GM21528 (cell line): ENCODE results near the gene TRAFD1.
A peak's percentile ranks its signal among the peaks of the same experiment; 100 is the strongest.
"Not testable (repeated sequence)": the region's sequence is repeated elsewhere in the genome, so short reads cannot be mapped to it uniquely, and the experiment has no call there.

Experiments
- ATAC-seq: cut with Tn5 transposase; IDR thresholded peaks from one replicate; pipeline ENCODE4 v1.9.1; 2021; ENCODE audit warnings: mild to moderate bottlenecking, moderate library complexity; ENCODE audit not compliant: unreplicated experiment, low FRiP score

TRAFD1 gene, protein sequence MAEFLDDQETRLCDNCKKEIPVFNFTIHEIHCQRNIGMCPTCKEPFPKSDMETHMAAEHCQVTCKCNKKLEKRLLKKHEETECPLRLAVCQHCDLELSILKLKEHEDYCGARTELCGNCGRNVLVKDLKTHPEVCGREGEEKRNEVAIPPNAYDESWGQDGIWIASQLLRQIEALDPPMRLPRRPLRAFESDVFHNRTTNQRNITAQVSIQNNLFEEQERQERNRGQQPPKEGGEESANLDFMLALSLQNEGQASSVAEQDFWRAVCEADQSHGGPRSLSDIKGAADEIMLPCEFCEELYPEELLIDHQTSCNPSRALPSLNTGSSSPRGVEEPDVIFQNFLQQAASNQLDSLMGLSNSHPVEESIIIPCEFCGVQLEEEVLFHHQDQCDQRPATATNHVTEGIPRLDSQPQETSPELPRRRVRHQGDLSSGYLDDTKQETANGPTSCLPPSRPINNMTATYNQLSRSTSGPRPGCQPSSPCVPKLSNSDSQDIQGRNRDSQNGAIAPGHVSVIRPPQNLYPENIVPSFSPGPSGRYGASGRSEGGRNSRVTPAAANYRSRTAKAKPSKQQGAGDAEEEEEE

DNA sequence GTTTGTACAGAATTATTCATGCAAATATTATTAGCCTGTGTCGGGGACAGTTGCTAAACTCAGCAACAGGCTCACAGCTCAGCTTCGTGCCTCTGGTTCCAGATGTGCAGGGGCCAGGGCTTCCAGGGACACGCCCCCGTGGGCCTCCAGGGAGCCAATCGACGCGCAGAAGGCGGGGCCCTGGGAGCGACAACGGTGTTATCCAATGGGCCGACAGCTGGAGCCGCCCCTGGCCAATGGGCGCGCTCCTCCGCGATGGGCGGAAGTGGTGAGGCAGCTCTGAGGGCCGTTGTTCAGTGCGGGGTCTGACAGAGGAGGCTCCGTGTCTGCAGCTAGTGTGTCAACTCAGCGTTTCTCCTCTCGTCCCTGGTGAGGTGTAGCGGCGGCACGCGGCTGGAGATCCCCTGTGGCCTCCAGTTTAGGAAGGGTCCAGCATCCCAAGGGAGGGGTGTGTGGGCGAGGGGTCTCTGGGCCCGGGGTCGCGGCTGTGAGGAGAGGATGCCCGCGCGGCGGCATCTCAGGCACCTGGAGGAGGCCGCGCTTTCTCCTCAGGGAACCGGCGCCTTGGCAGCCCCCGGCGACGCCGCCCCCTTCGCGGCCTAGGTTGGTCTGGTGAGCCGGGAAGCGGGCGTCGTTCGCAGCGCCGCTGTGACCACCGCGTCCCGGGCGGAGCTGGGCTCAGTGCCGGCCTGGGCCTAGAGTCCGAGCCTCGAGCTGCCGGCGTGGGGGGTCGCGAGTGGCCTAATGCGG, at the start of gene TRAFD1:
TRAFD1 (plus strand) TSS at position 311 of the 750 bp plus-strand sequence. CDS start 4,963 bp downstream, outside the sequence.
- peak; percentile 91 for ATAC-seq

DNA sequence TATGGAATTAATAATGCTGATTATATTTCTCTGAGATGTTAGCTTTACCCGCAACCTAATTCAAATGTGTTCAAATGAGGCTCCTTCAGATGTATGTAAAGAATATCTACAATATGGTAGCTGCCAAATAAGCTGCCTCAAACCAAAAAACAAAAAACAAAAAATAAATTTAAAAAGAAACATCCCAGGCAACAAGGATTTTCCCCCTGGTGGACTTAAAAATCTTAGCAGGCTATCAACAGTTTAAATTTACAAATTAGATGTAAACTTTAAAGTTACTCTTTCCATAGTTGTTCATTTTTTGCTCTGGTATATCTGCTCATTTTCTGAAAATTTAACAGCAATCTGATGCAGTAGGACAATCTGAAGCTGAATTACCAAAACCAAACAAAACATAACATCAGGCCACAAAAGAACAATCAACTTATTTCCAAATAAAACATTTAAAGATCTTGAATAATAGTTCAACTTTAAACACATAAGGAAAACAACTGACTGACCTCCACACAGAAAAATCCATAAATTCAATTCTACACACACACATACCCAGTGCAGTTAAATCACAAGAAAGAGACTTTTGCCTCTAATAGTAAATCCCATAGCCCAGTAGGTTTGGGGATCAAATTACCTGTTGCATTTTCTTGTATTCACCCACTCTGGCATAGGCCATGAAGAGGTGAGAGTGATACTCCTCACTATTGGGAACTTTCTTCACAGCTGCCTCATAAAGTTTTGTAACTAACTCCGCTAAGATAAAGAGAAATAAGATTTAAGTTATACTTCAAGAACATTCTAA, 38.1 kb upstream of the TRAFD1 start:
- ATAC-seq: no peak

DNA sequence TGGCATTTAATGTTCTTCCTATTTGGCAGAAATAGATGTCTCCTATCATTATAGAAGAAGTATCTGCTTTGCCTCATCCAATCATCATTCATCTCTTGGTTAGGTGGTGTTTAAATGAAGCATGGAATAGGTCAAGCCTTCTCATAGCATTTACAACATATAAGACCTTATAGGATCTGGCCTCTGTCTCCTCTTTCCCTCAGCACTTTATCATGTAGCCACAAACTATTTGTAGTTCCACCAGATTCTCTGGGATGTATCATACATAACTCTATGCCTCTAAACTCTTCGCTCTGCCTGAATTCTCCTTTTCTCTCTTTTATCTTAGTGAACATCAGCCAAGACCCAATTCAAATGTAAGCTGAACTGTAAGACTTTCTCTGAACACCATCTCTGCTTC, 37.5 kb upstream of the TRAFD1 start:
- ATAC-seq: no peak

DNA sequence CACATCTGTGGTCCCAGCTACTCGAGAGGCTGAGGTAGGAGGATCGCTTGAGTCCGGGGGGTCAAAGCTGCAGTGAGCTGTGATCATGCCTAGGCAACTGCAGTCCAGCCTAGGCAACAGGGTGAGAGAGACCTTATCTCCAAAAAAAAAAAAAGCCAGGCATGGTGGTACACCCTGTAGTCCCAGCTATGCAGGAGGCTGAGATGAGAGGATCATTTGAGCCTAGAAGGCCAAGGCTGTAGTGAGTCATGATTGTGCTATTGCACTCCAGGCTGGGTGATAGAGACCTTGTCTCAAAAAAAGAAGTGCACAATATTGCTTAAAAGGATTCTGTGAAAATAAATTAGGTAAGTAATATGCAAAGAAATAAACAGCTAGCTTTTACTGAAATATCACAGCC, 33.8 kb upstream of the TRAFD1 start:
- no peak for ATAC-seq

DNA sequence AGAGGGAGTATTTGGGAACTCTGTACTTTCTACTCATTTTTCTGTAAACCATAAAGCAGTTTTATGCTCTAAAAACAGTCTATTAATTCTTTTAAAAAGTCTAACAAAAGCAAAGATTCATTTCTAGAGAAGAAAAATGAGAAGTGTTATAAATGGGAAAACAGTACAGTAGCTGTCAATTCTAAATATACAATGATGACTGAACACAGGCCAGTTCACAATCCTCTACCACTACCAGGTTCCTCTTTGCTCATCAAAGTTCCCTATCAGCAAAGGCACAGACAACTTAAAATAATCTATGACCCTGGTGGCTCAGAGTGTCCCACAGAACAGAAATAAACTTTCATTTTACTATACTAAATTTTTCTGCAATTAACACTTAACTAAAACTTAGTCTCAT, 29.3 kb upstream of the TRAFD1 start:
- peak; percentile 66 for ATAC-seq

DNA sequence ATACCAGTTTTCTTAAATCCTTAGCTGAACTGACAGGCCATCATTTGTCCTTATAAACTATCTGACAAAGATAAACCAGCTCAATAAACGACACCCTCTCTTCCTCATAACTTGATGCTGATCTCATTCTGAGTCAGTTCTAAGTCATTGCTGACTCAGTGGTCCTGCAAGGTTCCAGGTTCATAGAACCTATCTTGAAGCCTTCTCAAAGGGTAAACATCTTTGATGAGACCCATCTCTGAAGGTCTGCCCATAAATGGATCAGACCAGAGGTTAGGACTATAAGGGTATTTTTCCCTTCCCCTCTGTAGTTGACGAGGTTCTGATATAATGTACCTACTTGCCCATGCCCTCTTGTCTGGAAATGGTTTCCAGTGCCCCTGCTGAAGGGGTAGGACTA, 28.7 kb upstream of the TRAFD1 start:
- no peak for ATAC-seq

DNA sequence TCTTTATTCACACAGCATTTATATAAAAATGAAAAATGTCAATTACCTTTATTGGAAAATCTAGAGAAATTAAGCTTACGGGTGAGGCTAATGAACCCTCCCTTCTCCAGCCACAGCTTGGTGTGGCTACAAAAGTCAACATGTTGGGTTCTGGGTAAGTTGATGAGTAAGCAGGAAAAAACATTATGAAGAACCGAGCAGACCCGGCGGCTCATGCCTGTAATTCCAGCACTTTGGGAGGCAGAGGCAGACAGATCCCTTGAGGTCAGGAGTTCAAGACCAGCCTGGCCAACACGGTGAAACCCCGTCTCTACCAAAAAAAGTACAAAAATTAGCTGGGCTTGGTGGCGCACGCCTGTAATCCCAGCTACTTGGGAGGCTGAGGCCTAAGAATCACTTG, 27.7 kb upstream of the TRAFD1 start:
- ATAC-seq: no peak

DNA sequence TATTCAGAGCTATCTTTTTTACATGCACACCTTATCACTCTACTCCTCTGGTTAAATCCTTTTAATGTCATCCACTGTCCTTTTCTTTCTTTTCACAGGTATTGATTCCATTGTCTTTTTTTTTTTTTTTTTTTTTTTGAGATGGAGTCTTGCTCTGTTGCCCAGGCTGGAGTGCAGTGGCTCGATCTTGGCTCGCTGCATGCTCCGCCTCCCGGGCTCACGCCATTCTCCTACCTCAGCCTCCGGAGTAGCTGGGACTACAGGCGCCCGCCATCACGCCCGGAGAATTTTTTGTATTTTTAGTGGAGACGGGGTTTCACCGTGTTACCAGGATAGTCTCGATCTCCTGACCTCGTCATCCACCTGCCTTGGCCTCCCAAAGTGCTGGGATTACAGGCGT, 24.9 kb upstream of the TRAFD1 start:
- not testable (repeated sequence) for ATAC-seq

DNA sequence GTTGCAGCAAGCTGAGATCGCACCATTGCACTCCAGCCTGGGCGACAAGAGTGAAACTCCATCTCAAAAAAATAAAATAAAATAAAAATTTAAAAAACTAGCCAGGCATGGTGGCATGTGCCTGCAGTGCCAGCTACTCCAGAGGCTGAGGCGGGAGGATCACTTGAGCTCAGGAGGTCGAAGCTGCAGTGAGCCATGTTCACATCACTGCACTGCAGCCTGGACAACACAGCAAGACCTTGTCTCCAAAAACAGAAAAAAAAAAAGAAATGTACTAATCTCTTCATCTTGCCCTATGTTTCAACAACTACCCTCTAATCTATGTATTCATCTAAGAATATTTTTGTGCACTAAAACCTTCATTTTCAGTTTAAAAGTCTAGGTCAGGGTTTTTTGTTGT, 23.2 kb upstream of the TRAFD1 start:
- no peak for ATAC-seq

DNA sequence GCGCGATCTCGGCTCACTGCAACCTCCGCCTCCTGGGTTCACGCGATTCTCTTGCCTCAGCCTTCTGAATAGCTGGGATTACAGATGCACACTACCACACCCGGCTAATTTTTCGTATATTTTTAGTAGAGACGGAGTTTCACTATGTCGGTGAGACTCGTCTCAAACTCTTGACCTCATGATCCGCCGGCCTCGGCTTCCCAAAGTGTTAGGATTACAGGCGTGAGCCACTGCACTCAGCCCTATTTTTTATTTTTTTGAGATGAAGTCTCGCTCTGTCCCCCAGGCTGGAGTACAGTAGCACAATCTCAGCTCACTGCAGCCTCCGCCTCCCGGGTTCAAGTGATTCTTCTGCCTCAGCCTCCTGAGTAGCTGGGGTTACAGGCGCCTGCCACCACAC, 22.6 kb upstream of the TRAFD1 start:
- not testable (repeated sequence) for ATAC-seq

DNA sequence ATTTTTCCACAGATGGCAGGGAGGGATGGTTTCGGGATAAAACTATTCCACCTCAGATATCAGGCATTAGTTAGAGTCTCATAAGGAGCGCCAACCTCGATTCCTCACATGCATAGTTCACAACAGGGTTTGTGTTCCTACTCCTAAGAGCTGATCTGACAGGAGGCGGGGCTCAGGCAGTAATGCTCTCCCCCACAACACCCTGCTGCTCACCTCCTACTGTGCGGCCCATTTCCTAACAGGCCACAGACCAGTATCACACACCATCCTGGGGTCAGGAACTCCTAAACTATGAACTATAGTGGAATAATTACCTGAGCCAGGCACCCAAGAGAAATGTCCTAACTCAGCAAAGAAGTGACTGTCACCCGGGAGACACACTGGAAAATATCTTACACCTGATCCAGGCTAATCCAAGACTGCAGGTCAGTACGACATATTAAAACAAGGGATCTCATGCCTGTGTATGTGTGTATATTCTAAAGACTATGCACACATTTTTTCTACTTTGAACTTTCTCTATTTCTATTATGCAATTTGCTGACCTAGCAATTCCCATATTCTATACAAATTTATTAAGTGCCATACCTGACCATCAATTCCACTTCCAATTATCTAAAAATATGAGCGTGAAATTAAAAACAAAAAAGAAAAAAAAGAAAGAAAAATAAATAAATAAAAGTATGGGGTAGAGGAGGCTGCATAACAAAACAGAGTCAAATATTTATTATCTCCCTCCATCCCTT, 21.4 kb upstream of the TRAFD1 start:
- no peak for ATAC-seq

DNA sequence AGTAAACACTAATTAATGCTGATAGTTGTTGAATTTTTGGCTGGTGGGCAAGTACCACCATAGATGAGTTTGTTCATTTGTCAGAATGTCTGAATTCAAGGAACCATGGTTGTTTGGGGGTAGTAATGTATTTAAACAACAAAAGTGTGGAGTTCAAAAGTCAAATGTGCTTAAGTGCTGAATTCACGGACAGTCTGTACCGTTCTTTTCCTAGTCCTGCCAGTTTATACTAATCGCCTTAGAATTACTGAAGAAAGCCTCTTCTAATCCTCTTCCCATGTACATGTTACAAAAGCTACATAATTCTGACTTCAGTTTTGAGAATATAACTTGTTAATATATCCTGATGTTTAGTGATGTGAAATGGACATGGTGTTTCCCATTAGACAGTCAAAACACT, 19.5 kb upstream of the TRAFD1 start:
- no peak for ATAC-seq

DNA sequence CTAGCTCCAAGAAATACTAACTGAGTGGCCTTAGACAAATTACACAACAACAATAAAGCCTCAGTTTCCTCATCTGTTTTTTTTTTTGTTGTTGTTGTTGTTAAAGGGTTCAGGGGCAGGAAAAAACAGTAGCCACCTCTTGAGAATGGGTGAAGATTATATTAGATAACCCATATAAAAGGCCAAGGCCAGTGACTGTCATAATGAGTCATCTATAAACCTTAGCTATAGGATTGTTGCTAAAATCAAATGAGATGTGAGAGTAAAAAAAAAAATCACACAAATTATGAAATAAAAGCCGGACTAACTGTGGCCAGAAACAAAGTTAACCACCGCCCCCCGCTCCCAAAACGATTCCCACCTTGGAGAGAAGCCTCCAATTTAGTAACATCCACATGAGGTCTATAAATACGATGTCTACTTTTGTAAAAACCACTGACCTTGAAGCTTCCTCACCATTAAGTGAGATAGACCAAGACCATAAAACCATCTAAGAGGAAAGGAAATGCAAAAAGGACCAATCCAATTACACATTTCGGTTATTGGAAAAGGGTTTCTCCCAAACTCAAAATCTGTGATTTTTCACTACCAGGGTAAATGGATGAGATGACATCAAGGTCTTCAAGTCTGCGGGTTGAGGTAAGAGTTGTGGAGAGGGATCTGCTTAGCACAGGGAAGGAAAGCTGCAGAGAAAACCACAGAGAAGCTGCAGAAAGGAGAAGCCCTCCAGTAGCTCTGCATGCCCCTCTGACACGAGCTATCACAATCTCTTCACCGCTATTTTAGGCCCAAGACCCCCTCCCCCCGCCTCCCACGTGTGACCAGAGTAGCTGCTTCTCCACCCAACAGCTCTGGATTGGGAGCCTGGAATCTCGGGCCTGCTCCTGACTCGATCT, 17.8 kb upstream of the TRAFD1 start:
- no peak for ATAC-seq

DNA sequence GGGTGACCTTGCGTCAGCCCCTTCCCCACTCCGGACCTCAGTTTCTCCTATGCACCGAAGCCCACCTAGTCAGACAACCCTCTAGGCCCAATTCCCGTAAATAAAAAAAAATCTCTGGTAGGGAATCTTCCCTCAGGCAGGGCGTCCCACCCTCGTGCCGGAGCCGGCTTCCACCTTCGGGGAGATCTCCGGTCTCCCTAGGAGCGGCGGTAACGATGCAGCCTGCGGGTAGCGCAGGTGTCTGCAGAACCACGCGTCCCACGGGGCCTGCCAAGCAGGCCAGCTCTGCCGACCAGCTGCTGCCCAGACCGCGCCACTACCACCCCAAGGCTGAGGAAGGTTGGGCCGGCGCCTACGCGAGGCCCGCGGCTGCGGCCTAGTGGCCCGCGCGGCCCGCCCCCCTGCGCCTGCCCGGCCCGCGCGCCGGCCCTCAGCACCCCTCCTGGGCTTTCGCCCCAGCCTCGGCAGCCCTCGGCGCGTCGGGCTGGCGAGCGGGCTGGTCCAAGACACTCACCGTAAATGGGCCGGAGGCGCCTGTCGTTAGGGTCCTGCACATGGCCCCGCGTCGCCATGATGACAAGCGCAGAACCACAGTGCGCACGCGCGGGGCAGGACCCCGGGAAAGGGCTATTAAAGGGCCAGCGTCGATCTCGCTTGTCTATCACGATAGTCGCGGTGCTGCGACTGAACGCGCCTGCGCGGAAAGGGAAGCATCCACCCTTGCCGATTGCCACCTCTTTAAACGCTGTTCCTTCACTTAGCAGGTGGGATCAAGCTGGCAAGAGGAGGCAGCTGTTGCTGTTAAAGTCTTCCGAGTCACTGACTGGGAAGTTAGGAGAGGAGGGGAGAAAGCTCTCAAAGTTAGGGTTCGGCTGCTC, 16.9 kb upstream of the TRAFD1 start, which contains the start of gene NAA25:
NAA25 (minus strand) TSS at position 582 of the 878 bp plus-strand sequence; CDS start at position 572, 10 bp downstream.
- peak; percentile 76 for ATAC-seq

DNA sequence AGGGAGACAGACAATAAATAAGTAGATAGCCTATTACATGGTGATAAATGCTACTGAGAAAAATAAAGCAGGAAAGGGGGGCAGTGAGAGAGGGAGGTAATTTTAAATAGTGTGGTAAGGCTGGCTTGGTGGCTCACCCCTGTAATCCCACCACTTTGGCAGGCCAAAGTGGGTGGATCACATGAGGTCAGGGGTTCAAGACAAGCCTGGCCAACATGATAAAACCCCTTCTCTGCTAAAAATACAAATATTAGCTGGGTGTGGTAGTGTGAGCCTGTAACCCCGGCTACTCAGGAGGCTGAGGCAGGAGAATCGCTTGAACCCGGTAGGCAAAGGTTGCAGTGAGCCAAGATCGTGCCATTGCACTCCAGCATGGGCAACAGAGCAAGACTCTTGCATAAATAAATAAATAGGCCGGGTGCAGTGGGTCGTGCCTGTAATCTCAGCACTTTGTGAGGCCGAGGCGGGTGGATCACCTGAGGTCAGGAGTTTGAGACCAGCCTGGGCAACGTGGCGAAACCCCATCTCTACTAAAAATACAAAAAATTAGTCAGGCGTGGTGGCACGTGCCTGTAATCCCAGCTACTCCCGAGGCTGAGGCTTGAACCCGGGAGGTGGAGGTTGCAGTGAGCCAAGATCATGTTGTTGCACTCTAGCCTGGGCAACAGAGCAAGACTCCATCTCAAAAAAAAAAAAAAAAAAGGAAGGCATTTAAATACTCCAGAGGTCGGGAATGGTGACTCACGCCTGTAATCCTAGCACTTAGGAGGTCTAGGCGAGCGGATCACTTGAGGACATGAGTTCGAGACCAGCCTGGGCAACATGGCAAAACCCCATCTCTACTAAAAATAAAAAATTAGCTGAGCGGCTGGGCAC, 14.3 kb upstream of the TRAFD1 start:
- ATAC-seq: not testable (repeated sequence)

DNA sequence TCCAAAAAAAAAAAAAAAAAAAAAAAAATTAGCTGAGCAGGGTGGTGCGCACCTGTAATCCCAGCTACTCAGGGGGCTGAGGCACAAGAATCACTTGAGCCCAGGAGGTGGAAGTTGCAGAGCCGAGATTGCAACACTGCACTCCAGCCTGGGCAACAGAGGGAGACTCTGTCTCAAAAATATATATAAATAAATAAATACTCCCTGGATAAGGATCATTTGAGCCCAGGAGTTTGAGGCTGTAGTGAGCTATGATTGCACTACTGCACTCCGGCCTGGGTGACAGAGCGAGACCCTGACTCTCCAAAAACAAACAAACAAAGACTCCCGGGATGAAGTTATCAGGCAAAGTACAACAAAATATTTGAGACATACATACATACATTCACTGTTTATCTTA, 13.4 kb upstream of the TRAFD1 start:
- ATAC-seq: no peak
